Raji (cell line): Measurements from ENCODE around the gene TRPV5.

Experiments used
- POLR2A ChIP-seq: IDR thresholded peaks from 2 replicates; pipeline ENCODE4 v1.6.1; 2011; ENCODE audit warnings: low read depth, low read length, control low read depth; ENCODE audit not compliant: insufficient read depth

The TRPV5 gene

DNA sequence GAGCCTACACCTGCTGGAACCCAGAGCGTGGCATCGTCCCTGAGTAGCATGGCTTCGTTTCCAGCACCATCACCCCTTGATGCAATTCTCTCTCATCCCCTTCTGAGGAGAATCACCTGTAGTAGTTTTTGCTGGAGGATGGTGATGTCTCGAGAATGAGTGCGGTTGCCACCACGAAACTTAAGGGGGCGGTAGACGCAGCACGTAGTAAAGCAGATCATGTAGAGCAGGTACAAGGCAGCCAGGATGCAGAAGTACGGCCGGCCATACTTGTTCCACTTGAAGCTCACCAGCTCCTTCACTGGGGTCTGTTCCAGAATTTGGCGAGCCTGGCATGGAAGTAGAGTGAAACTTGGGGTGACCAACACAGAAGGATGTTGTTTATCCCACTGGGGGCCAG is 8.1 kb downstream of the TRPV5 start:
- no peak for TF ChIP-seq POLR2A

GRCh38 chr7:142923391-142923790 is 10.2 kb downstream of the TRPV5 start:
- TF ChIP-seq POLR2A, result no peak

GRCh38 chr7:142919656-142920055 is 13.9 kb downstream of the TRPV5 start:
- no peak for TF ChIP-seq POLR2A

DNA sequence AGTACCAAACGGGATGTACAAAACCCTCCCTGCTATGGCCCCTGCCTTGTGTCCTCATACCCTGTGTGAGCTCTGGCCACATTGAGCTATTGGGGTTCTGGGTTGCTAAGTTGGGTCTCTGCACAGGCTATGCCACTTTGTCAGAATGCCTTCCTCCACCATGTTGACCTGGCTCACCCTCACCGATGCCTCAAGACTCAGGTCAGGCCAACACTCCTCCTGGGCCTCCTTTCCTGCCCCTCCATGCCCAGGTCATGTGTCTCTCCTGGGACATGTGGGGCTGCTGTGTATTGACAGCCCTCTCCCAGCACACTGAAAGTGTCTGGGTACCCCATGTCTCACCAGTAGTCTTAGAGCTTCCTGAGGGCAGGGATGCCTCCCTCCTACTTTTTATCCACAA is 14.6 kb downstream of the TRPV5 start:
- TF ChIP-seq POLR2A, result no peak

- no peak for TF ChIP-seq POLR2A
These were observed 16.1 kb downstream of the TRPV5 start for GRCh38 chr7:142917447-142917846.

GRCh38 chr7:142916508-142916907 is 17.0 kb downstream of the TRPV5 start:
- no peak for TF ChIP-seq POLR2A

DNA sequence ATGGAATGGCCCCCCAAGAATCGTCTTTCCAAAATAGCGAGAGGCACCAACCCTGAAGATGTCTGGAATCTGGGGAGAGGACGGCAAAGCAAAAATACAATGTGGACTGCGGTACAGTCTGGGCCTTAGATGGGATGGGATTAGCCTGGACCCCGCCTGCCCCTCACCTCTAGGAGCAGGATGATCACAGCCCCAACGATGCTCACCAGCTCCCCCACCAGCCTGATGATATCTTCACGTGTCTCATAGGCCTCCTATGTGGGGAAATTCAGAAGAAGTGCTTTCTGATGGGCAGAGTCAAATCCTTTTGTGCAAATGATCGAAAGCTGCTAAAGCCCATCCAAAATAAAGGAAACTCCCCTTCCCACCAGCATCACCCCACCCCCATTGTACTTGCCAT is 18.2 kb downstream of the TRPV5 start:
- no peak for TF ChIP-seq POLR2A

DNA sequence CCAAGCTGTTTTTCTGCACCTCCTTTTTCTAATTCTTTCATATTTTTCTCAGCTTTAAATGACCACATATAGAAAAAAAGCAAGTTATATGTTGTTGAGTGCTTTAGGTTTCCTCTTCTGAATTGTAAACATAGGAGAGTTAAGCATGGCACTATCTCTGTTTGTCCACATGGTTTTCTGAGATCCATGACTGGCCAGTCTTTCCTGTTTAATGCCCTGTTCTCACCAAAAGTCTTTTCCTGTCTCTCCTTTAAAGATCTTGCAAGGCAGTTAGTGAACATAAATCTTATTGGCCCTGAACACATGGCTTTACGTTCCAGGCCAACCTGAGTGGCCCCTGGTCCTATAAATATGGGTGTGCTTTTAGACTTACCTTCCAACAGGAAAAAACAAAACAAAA is 19.4 kb downstream of the TRPV5 start:
- TF ChIP-seq POLR2A, result no peak

DNA sequence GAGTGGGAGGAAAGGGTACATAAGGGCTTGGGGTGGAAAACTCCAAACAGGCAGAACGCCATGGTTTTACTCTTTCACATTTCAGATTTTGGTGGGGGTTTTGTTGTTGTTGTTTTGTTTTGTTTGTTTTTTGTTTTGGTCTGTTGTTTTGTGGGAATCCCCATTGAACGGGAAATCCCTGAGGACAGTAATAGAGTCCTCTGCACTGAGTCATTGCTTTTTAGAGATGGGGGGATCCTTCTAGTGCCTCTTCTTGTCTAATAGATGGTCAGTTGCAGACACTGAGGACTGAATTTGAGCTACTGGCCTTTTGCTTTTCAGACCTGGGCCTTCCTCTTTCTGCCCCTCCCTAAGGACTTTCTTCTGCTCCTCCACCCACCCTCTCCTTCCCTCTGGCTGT is 20.0 kb downstream of the TRPV5 start:
- no peak for TF ChIP-seq POLR2A

DNA sequence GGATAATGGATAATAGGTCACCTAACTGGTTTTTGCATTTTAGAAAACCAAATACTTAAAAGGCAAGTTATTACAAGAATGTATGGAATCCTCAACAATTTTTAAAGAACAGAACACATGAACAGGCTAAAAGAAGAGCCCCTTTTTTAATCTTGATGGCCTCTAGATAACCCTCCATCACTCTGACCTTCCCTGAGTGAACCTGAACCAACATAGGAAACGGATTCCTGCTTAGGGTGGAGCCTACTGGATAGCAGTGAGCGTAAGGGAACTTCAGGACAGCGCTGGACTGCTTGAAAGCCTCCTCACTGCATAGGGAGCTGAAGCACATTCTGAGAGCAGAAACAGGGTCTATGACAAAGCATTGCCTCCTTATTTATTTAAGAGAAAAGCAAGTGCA is 20.5 kb downstream of the TRPV5 start:
- TF ChIP-seq POLR2A, result no peak

DNA sequence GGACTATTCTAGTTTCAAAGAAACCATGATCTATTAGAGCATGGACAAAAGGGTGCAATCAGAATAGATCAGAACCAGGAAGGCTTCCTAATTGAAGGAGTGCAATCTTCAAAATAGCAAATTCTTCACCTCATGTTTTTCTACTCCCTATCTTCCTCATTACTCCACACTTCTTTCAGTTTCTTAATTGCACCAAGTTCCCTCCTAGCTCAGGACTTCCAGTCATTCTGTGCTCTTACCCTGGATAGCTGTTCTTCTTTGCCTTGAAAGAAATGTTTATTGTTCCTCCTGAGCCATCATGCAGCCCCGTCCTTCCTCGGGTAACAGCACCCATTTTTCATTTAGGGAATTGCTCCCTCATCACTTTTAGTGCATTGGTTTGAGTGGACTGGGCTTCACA is 23.1 kb downstream of the TRPV5 start:
- TF ChIP-seq POLR2A, result no peak

GRCh38 chr7:142910031-142910433 is 23.5 kb downstream of the TRPV5 start:
- no peak for TF ChIP-seq POLR2A

DNA sequence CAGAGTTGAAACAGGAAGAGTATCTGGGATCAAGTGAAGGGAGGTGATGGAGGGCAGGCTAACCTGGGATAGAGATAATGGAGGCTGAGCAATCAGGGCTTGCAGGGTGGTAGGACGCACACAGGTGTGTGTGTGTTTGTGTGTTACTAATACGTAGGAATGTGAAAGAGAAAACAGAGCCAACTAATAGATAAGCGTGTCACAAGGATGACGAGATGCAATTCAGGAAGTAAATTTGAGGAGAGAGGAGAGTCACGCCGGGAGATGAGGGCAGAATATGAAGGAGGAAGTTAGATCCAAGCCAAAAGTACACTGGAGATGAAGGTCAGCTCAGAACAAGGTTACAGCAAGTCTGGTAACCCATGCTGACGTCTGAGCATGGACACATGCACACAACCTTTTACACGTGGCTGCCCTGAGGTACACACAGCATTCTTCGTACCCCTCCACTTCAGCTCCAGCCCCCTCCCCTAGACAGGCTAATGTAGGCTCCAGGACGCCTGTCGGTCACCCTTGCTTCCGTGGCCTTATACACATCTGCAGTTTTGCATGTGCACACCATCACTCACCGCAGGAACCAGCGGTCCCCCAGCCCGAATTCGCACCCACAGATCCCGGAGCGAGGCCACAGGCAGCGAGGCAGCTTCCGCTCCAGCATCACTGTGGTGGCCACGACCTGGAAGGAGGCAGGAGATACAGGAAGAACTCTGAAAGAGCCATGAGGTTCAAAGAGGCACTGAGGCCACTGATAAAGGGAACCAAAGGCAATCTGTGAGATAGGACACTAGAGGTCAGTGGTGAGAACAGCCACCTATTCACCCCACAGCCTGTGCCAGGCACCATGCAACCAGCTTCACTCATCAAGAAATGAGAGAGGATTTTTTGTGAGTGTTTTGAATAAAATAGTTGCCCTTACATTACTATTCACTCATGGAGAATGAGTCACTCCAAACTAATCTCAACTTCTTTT is 24.3 kb downstream of the TRPV5 start:
- TF ChIP-seq POLR2A, result no peak

DNA sequence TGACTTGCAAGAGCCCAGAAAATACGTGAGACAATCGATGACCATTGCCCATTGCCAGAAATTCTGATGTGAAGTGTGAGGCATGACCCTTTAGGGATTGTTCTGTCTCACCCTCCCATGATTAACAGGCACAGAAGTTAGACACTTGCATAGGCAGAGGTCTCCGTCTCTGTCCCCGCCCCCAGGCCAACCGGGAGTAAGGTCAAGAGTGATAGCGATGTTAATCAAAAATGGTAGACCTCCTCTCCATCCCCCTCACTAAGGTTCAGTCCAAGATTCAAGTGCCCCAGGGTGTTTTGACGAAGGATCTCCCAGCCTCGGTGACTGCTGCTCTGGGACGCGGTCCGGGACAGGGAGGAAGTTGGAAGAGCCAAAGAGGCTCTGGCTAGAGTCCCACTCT is 25.3 kb downstream of the TRPV5 start:
- no peak for TF ChIP-seq POLR2A

DNA sequence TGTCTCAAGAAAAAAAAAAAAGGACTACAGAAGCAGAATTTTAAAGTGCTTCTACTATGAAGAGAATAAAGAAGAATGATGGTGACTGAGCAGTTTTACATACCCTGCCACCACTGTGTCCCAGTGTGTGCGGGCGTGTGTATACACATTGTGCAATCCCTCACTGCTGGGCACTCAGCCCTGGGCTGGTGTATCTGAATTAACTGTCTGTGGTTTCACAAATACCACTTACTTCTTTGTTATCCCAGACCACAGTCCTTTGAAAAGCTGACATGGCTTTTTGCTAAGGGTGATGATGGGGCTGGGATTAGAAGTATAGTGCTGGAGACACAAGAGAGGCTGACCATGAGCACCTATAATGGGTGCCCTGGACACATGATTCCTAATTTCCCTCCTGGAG is 26.9 kb downstream of the TRPV5 start:
- TF ChIP-seq POLR2A, result no peak

- no peak for TF ChIP-seq POLR2A
These were observed 27.8 kb downstream of the TRPV5 start for GRCh38 chr7:142905759-142906158.

DNA sequence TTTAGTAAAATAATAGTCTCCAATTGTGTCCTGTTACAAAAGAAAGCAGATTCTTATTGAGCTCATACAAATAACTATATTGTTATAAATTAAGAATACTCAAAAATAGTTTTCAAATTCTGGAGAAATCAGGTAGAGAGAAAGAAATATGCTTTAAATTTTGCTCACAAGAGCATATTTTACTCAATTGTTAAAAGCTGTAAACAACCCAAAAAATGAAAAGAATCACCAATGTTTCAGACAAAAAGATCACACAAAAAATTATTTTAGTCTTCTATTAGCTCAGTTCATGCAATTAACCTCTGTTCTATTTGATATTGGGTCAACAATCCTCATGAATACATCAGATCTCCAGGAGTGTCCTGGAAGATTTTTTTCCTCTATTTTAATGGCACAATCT is 29.4 kb downstream of the TRPV5 start:
- TF ChIP-seq POLR2A, result no peak
